ENCODE measurements around the gene DIO1.

GRCh38 chr1:53905509-53905908 lies 11.5 kb downstream of the DIO1 start:
- TF ChIP-seq JUND (IDR thresholded peaks at IDR 0.05) (no peak), RFX5 (IDR thresholded peaks at IDR 0.05; ENCODE audit: low read length) (no peak), SMC3 (IDR thresholded peaks at IDR 0.05; ENCODE audit: low read depth, low read length) (no peak), CTCF (IDR thresholded peaks at IDR 0.05) (no peak)

Data from SK-N-SH (cell line).